GM19455 (cell line): ENCODE data around the gene HSPA1L.
"Not testable (repeated sequence)": the region's sequence is repeated elsewhere in the genome, so short reads cannot be mapped to it uniquely, and the experiment has no call there.

Experiments used
- ATAC-seq: cut with Tn5 transposase; IDR thresholded peaks from one replicate; pipeline ENCODE4 v1.9.1; 2021; ENCODE audit not compliant: unreplicated experiment

HSPA1L gene

GRCh38 chr6:31817133-31817928 is 2.2 kb upstream of the HSPA1L start:
- not testable (repeated sequence) for ATAC-seq

GRCh38 chr6:31814677-31815024 is 432 bp downstream of the HSPA1L start:
- no peak for ATAC-seq

GRCh38 chr6:31813465-31813849 is 1.6 kb downstream of the HSPA1L start:
- no peak for ATAC-seq

GRCh38 chr6:31811645-31812044 is 3.4 kb downstream of the HSPA1L start:
- no peak for ATAC-seq

- ATAC-seq = not testable (repeated sequence)
These were observed 6.5 kb downstream of the HSPA1L start for GRCh38 chr6:31808599-31808998.

- peak; percentile 77 for ATAC-seq
These were observed 8.4 kb downstream of the HSPA1L start, which contains the start of gene LSM2 for GRCh38 chr6:31806470-31807272. TSS of gene LSM2 (minus strand) at chr6:31806966. CDS start at chr6:31806757, 209 bp downstream.

- no peak for ATAC-seq
These were observed 9.1 kb downstream of the HSPA1L start for GRCh38 chr6:31805939-31806469.

- ATAC-seq = not testable (repeated sequence)
These were observed 13.8 kb downstream of the HSPA1L start for GRCh38 chr6:31801031-31801927.

- ATAC-seq = no peak
These were observed 15.3 kb downstream of the HSPA1L start for GRCh38 chr6:31799781-31800180.

- ATAC-seq = no peak
These were observed 17.5 kb downstream of the HSPA1L start for GRCh38 chr6:31797588-31797987.

GRCh38 chr6:31796993-31797385 is 18.1 kb downstream of the HSPA1L start:
- ATAC-seq = no peak

GRCh38 chr6:31795616-31796298 is 19.3 kb downstream of the HSPA1L start, which contains the start of gene VARS1:
TSS of gene VARS1 (minus strand) at chr6:31795752. CDS start at chr6:31795217, 535 bp downstream.
- ATAC-seq = peak; percentile 65

GRCh38 chr6:31794866-31795615 is 20.0 kb downstream of the HSPA1L start:
- ATAC-seq = peak; percentile 16

GRCh38 chr6:31794294-31794865 is 20.7 kb downstream of the HSPA1L start:
- no peak for ATAC-seq

- not testable (repeated sequence) for ATAC-seq
These were observed 21.2 kb downstream of the HSPA1L start for GRCh38 chr6:31793927-31794245.

- no peak for ATAC-seq
These were observed 22.3 kb downstream of the HSPA1L start for GRCh38 chr6:31792761-31793171.

GRCh38 chr6:31792090-31792374 is 23.1 kb downstream of the HSPA1L start:
- ATAC-seq = no peak

GRCh38 chr6:31791324-31792089 is 23.6 kb downstream of the HSPA1L start:
- no peak for ATAC-seq

GRCh38 chr6:31785475-31785874 is 29.6 kb downstream of the HSPA1L start:
- no peak for ATAC-seq
